ENCODE results near the gene UBTD1. TPM values are rescaled to one million over a fixed set of nuclear protein-coding genes. Genes with fewer than 3 reads are reported as not detected.

The UBTD1 gene
- total and polyA plus RNA-seq, 10 of the 15 experiments (the other 5 are each of a cell fraction or from before 2014, with no cell fraction given): 0.04 to 1.5 (median 1.2) TPM; not detected in 1

GRCh38 chr10:97540669-97541500 is 42.2 kb downstream of the UBTD1 start:
- no TSS peak for BruUV-seq (replicated peaks)
- Histone ChIP-seq H3K36me3 (ENCODE audit: control insufficient read depth in 2 of 2, insufficient read depth in 2 of 2, low read length in 1 of 2) (no peaks in the 10 kb centered on the region), H3K27me3 (replicated peaks in 1 of 2; ENCODE audit: control insufficient read depth in 2 of 2, insufficient read depth in 2 of 2, low read length in 1 of 2) (no peaks in the 10 kb centered on the region; a peak in 1 of 4 replicates), H3K4me1 (ENCODE audit: control insufficient read depth, insufficient read depth, low read length) (no peaks in the 10 kb centered on the region), H2AFZ (ENCODE audit: control insufficient read depth, low read depth, low read length) (no peak overlapping the region), H3K4me3 (no peak overlapping the region), H3K27ac (ENCODE audit: control insufficient read depth, insufficient read depth) (no peak overlapping the region), H3K9ac (ENCODE audit: control insufficient read depth, insufficient read depth, low read length) (no peak overlapping the region), H4K20me1 (ENCODE audit: control insufficient read depth, insufficient read depth) (no peaks in the 10 kb centered on the region), H3K79me2 (ENCODE audit: control insufficient read depth, insufficient read depth, low read length) (no peaks in the 10 kb centered on the region), H3K9me3 (replicated peaks; ENCODE audit: control insufficient read depth, insufficient read depth, low read length) (no peaks in the 10 kb centered on the region), H3K4me2 (ENCODE audit: control insufficient read depth, insufficient read depth) (no peak overlapping the region)
- POLR2A ChIA-PET: interaction anchor here (0.5 kb wide), 1 partner anchor 116 kb away, joined by 6 read pairs; no protein-coding TSS in a partner anchor
- TF ChIP-seq TCF3 (IDR thresholded peaks at IDR 0.05; ENCODE audit: borderline replicate concordance, insufficient read depth, low read depth, low read length) (no peak), GATAD2B (conservative IDR thresholded peaks at IDR 0.05; ENCODE audit: low read depth) (no peak), E2F8 (IDR thresholded peaks at IDR 0.05; ENCODE audit: low read depth, partially characterized antibody) (no peak), JUND (IDR thresholded peaks at IDR 0.05; ENCODE audit: low read depth, low read length) (no peak)
- FAIRE-seq (no peak), ATAC-seq (no peak), DNase-seq (ENCODE audit: low read depth, low spot score) (no peak)
- intact Hi-C loops (cut with micrococcal nuclease; ENCODE audit: unreplicated experiment): no loop called here
- RAD21 ChIA-PET (ENCODE audit: unreplicated experiment): no interaction called here
- CTCF ChIA-PET: interaction anchor here (0.7 to 1.6 kb wide), 3 partner anchors 12 to 64 kb away, joined by 3 read pairs; partner anchors contain the start of gene ANKRD2
- SMC1A ChIA-PET (ENCODE audit: uncharacterized antibody, unreplicated experiment): no interaction called here
- WGBS (ENCODE audit: insufficient coverage, insufficient replicate concordance, low lambda C conversion rate, missing lambda C conversion rate): 56% methylated on average over 14 of the region's 14 CpGs
- in situ Hi-C loops (cut with MboI): no loop called here

All from GM12878 (cell line).